GM21619 (cell line): ENCODE measurements around the gene PPP1R37.

Experiments
- ATAC-seq: cut with Tn5 transposase; IDR thresholded peaks from one replicate; pipeline ENCODE4 v1.9.1; 2021; ENCODE audit not compliant: unreplicated experiment

PPP1R37 gene

GRCh38 chr19:45164577-45165335 lies 71.8 kb downstream of the PPP1R37 start:
- peak; percentile 68 for ATAC-seq

DNA sequence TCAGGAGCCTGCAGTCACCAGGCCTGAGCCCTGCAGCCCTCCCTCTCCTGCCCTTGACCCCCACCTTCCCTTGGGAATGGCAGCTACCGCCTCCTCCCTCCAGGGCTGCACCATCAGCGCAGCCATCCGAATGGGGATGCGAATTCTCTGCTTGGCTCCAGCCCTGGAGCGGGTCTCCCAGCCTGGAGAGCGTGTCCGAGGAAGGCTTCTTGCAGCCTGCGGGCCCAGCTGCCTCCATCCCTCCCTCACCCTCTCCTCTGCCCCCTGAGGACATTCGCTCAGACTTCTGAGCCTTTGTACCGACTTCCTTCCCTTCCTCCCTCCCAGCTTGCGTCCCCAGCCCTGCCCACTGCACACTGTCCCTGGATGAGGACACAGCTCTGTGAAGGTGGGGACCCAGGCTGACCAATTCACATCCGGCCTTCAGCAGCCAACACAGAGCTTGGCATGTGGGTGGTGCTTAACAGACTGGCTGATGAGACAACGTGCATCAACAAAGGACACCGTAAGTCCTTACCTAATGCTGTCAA lies 73.8 kb downstream of the PPP1R37 start:
- ATAC-seq = no peak

DNA sequence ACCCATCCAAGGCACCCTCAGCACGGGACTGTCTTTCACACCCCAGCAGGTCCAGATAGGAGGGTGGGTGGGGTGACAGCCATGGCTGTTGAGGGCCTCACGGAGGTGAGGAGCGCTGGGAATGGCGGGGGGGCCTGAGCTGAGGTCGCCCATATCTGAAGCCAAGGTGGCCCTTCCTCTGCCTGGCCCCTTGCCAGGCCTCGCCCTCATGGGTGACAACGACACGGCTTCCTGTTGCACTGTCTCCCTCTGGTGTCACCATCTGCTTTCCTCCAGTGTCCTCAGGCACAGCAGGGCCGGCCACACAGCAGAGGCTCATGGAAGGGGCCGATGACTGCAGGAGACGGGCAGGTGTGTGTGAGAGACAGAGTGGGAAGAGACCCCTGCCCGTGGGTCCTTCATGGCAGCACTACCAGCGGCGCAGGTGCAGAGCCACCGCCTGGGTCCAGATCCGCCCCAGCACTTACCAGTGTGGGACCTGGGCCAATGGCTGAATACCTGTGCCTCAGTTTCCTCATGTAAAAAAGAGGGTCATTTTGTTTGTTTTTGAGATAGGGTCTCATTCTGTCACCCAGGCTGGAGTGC lies 75.9 kb downstream of the PPP1R37 start:
- no peak for ATAC-seq

DNA sequence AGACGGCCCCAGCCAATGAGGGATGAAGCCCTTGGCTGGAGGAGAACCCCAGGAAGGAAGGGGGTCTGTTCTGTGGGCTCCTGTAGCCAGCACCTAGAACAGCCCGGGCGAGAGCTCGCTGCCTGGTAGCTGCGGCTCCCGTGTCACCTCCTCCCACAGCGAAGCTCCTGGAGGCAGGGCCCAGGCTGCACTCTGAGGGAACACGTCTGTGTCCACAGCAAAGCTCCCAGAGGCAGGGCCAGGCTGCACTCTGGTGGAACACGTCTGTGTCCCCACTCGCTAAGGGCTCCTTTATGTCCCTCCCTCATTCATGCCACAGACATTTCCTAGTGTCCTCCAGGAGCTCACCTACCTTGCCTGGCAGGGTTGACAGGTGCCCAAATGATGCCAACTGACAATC lies 76.6 kb downstream of the PPP1R37 start:
- ATAC-seq = no peak

DNA sequence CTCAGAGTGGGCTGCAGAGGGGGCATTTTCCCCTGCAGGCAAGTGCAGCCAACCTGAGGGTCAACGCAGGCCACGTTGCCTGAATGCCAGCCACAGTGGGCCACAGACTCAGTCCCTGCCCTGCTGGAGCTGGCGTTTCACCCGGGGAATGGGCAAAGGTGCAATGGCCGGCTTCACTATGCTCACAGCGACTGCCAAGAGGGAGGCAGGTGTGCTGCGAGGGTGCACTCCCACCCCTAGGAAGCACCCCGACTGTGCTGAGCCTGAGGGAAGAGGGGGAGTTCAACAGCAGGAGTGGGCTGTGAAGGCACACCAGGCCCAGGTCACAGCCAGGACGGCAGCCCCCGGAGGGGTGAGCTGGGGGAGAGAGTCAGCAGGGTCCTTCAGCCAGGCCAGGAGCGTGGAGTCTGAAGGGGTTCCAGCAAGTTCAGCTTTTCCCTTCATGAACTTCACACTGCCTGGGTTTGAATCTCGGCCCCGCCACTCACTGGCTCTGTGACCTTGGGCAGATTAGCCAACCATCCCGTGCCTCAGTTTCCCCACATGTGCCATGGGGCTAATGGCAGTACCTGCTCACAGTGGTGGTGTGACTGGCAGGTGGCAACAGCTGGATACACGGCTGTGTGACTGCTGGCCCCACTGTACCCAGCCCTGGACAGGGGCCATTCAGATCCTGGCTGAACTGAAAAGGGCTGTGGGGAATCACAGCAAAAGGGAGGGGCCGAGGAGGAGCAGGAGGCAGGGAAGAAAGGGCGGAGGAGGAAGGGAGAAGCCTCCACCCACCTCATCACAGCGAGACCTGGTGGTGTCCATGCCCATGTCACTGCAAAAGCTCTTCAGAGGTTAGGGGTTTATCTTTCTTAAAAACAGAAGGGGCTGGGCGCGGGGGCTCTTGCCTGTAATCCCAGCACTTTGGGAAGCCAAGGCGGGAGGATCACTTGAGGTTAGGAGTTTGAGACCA lies 77.4 kb downstream of the PPP1R37 start:
- ATAC-seq = no peak

- no peak for ATAC-seq
Measured at GRCh38 chr19:45171211-45171623, 78.2 kb downstream of the PPP1R37 start.

- ATAC-seq = no peak
Measured at GRCh38 chr19:45172173-45172572, 79.2 kb downstream of the PPP1R37 start.

- no peak for ATAC-seq
Measured at GRCh38 chr19:45172611-45173208, 79.7 kb downstream of the PPP1R37 start.

- ATAC-seq = no peak
Measured at GRCh38 chr19:45173816-45174215, 80.8 kb downstream of the PPP1R37 start.

GRCh38 chr19:45175515-45176345 lies 82.8 kb downstream of the PPP1R37 start:
- no peak for ATAC-seq

DNA sequence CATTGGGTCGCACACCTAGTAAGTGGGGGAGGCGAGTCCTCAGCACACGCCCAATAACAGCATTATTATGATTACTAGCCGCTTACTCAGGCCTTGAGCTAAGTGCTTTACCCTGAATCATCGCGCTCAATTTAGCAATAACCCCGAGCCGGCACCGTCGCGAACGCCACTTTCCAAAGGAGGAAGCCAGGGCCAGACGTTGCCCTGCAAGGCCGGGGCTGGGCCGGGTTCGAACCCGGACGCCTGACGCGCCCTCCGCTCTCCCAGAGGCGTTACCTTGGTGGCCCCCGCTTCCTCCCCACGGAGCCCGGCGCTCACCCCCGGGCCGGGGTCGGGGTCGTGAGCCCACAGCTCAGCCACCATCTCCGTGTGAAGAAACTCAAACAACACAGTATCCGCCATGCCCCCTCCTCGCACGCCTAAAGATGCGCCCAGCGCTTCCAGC lies 84.9 kb downstream of the PPP1R37 start, which contains the start of gene TRAPPC6A:
TSS of gene TRAPPC6A (minus strand) at position 421 of the 445 bp plus-strand sequence. CDS start at position 402, 19 bp downstream.
- peak; percentile 4 for ATAC-seq

- ATAC-seq = peak; percentile 78
Measured at GRCh38 chr19:45178262-45179071, 85.5 kb downstream of the PPP1R37 start, which contains the start of gene BLOC1S3. BLOC1S3 (plus strand) TSS chr19:45178784; CDS start chr19:45179297, 513 bp downstream.

- ATAC-seq = no peak
Measured at GRCh38 chr19:45179072-45179891, 86.3 kb downstream of the PPP1R37 start.

DNA sequence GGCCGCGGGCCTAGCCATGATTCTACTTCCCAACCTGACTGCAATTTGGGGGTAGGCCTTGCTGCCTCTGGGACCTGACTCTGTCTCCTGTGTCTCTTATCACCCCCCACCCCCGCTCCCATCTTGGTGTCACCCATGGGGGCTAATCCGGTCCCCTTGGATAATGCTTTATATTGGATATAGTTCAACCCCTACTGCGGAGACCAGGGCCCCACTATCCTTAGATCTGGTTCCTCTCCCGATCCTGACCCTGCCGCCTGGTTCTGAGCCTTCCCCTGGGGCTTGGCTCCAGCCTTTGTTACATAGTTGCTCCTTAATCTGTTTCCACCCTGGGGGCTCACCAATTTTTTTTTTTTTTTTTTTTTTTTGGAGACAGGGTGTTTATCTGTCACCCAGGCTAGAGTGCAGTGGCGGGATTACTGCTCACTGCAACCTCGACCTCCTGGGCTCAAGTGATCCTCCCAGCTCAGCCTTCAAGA lies 87.0 kb downstream of the PPP1R37 start:
- ATAC-seq = no peak

- ATAC-seq = no peak
Measured at GRCh38 chr19:45180936-45181335, 88.0 kb downstream of the PPP1R37 start.

DNA sequence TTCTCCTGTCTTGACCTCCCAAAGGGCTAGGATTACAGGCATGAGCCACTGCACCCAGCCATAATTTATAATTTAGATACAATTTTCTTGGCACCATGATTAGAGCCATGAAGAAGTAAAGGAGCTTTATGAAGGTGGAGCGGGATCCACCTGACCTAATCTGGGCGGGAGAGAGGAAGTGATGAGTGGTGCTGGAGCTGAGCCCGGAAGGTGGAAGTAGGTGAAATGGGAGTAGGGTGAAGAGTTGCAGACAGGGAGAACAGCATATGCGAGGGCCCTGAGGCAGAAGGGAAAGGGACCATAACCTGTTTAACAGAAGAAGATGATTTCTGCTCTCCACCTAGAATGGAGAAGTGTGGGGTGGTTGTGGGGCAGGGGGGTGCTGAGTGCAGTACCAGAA lies 89.8 kb downstream of the PPP1R37 start:
- no peak for ATAC-seq

DNA sequence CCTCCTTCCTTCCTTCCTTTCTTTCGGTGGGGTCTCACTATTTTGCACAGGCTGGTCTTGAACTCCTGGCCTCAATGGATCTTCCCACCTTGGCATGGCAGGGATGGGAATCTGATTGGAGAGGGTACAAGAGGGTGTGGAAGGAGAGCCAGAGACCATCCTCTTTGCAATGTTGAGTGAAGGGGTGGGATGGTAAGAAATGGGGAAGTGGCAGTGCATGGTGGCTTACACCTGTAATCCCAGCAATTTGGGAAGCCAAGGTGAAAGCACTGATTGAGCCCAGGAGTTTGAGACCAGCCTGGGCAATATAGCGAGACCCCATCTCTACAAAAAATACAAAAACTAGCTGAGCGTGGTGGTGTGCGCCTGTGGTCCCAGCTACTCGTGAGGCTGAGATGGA lies 91.1 kb downstream of the PPP1R37 start:
- ATAC-seq = no peak
